HG02798 (cell line): ENCODE results near the gene PSMD9.

Experiments
- ATAC-seq: cut with Tn5 transposase; IDR thresholded peaks from one replicate; pipeline ENCODE4 v1.9.1; 2021; ENCODE audit warnings: mild to moderate bottlenecking; ENCODE audit not compliant: unreplicated experiment, poor library complexity

The PSMD9 gene

DNA sequence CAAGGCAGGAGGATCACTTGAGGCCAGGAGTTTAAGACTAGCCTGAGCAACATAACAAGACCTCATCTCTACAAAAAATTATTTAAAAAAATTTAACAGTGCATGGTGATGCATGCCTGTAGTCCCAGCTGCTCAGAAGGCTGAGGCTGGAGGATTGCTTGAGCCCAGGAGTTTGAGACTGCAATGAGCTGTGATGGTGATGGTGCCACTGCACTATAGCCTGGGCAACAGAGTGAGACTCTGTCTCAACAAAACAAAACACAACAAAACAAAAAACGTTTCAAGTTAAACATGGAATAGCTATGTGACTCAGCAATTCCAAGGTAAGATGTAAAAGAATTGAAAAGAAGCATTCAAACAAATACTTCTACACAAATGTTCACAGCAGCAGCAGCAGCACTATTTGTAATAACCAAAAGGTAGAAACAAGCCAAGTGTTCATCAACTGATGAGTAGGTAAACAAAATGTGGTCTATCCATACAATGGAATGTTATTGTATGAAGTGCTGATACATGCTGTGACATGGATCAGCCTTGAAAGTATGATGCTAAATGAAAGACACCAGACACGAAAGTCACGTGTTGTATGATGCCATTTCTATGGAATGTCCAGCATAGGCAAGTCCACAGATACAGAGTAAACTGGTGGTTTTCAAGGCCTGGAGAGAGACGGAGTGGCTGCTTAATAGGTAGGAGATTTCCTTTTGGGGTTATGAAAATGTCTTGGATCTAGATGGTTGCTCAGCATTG, 61.2 kb downstream of the PSMD9 start:
- ATAC-seq = no peak

- no peak for ATAC-seq
Observed at GRCh38 chr12:121953117-121953692, 64.6 kb downstream of the PSMD9 start.

DNA sequence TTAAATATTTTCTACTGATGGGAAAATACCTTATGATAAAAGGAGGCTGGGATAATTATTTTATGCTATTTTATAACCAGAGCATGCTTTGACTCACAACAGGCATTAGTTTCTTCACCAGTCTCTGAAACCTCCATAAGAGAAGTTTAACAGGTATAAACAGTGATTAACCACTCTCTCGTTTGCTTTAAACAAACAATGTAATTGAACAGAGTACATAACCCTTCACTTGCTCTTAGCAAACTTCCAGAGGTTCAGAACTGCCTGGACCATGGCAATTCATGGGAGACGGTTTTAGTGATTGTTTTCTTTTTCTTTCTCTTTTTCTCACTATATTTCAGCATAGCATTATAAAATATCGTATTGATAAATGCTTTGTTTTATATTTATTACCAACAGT, 65.1 kb downstream of the PSMD9 start:
- ATAC-seq = no peak

DNA sequence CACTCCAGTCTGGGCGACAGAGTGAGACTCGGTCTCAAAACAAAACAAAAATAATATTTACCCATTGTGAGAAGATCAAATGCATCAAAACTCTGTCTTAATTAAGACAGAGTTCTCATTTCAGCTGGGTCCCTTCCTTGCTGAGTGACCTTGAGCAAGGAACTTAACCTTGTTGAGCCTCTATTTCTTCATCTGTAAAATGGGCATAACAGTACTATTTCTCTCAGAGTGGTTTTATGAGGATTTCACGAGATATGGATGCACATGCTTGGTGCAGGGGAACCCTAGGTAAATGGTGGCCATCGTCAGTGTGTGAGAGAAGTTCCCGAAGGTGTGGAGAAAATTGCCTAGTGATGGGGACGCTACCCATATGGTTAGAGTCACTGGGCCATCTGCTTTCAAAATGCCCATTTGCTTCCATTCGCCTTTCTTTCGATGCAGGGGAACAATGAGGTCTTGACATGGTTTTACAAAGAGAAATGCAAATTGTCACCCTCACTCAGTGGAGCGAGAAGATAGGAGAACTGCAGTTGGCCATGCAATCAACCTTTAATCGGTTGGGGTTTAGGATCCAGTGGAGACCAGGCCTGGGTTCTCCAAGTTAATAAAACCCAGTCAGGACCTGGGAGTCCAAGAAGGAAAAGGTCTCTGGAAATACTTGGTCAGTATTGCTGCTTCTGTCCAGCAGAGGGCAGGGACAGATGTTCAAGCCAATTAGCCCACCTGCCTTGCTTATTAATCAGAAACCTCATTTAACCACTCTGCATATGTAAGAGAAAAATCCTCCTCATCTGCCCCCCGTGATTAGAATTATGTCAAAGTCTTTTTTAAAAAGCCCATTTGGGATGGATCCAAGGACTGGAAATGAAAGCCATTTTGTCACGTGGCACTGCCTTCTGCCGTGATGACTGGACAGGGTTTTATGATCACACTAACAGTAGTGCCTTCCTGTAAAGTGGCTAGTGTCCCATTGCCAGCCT, 67.0 kb downstream of the PSMD9 start:
- ATAC-seq = no peak

GRCh38 chr12:121957861-121958515, 69.4 kb downstream of the PSMD9 start:
- ATAC-seq = no peak

DNA sequence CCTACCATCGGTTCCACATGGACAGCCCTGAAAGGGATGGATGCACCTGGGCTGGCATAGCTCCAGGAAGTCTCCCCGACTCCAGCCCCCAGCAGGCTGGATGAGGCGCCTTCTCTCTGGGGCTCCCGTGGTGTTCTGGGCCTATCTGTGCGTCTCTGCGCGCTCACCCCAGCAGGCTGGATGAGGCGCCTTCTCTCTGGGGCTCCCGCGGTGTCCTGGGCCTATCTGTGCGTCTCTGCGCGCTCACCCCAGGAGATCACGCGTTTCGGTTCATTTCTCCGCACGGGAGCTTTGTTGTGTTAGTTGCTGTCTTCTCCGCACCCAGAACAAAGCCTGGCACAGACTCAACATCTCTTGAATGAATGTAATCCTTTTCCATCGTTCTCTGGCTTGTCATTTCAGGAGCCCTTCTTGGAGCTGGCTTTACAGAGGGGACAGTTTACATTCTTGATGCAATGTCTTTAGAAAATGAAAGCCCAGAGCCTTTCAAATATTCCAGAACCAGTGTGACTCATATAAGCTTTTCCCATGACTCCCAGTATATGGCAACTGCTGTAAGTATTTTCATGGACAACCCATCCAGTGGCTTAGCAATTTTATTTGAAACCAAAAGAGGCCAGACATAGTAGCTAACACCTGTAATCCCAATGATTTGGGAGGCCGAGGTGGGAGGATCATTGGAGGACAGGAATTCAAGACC, 70.1 kb downstream of the PSMD9 start:
- ATAC-seq = no peak

DNA sequence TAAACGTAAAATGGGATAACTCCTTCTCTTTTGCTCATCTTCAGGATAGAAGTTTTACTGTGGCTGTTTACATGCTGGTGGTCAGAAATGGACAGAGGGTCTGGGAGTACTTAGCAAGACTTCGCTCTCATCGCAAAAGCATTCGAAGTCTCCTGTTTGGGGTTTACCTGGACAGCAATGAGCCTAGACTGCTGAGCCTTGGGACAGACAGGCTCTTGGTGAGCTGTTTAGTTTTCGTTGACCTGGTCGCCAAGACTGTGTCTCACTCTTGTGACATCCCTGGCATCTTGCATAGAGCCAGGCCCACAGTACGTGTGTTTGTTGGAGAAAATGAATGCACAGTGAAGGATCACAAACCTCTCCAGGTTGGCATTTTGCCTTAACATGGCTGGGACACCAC, 72.0 kb downstream of the PSMD9 start:
- ATAC-seq = no peak

- ATAC-seq = no peak
Observed at GRCh38 chr12:121961195-121961879, 72.7 kb downstream of the PSMD9 start.

DNA sequence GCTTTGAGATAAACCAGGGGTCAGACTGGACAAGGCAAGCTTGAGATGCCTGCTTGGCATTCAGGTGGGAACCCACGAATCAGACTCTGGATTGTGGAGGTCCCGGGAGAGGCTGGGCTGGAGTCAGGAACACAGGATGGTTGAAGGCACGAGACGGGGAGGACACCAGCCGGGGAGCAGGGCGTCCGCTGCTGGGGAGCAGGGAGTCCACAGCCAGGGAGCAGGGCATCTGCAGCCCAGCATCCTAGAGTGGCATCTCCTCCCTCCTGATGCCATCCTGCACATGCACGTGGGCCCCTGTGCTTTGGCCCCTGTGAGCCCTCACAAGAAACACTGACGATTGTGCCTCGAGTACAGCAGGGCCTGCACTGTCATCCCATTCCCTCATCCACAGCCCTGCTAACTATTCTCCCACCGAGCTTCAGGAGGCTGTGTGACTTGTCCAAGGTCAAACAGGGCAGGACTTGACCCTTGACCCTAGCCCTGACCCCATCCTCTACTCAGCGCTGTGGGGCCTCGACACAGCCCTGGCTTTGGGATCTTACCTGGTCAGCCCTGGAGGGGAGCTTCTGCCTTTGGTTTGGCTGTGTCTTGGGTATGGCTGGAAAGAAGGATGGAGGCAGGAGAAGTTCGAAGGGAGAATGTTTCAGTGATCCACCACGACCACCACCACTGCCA, 74.9 kb downstream of the PSMD9 start:
- no peak for ATAC-seq

- ATAC-seq = no peak
Observed at GRCh38 chr12:121964813-121965643, 76.4 kb downstream of the PSMD9 start.

- ATAC-seq = no peak
Observed at GRCh38 chr12:121966959-121967358, 78.4 kb downstream of the PSMD9 start.
